ENCODE data around the gene TTLL8.

The TTLL8 gene

DNA sequence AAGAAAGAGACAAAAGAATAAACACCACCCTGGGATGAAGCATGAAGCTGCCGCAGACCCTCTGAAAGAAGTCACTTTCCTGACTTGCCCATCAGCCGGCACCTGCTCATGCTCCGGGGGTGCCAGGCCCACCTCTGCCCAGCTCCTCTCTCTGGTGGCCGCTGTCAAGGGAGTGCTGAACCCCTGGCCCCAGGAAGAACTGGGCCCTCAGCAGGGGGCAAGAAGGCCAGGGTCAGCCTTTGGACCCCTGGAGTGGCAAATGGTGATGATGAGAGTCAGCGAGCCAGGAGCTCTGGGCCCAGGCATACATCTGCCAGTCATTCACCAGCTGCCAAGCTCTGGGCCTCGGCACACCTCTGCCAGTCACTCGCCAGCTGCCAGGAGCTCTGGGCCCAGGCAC, 17.4 kb downstream of the TTLL8 start:
- no peak for DNase-seq (ENCODE audit: low spot score)

DNA sequence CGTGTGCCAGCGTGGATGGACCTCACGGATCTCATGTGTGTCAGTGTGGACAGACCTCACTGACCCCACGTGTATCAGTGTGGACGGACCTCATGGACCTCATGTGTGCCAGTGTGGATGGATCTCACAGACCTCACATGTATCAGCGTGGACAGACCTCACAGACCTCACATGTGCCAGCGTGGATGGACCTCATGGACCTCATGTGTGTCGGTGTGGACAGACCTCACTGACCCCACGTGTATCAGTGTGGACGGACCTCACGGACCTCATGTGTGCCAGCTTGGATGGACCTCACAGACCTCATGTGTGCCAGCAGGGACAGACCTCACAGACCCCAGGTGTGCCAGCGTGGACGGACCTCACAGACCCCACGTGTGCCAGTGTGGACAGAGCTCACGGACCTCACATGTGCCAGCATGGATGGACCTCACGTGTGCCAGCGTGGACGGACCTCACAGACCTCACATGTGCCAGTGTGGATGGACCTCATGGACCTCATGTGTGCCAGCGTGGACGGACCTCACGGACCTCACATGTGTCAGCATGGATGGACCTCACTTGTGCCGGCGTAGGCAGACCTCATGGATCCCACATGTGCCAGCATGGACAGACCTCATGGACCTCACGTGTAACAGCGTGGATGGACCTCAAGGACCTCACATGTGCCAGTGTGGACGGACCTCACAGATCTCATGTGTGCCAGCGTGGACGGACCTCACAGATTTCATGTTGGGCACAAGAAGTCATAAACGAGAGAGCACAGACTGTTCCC, 18.2 kb downstream of the TTLL8 start:
- no peak for DNase-seq (ENCODE audit: low spot score)

DNA sequence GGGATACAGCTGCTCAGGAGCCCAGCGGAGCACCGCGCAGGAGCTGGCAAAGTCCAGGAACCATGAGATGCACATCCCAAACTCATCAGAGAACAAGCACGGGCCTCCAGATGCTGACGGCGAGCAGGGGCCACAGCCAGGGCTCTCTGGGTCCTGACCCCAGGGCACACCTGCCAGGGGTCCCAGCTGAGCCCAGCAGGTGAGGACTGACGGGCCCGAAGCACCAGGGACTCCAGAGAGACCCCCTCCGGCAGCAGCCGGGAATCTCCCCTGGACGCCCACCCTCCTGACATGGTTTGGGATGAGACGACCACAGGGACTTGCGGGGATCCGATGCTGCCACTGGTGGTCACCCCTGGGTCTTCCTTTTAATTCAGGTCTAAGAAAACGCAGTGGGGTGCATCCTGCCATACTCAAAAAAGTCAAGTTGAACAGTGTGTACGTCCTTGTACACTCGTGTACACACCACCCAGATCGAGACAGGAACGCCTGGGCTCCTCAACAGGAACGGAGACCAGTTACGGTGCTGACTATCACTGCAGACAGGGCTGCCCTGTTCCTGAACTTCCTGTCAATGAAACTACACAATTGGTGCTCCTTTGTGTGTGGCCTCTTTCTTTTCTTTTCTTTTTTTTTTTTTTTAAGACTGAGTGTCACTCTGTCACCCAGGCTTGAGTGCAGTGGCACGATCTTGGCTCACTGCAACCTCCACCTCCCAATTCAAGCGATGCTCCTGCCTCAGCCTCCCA, 21.9 kb downstream of the TTLL8 start:
- DNase-seq (ENCODE audit: low spot score) = no peak

DNA sequence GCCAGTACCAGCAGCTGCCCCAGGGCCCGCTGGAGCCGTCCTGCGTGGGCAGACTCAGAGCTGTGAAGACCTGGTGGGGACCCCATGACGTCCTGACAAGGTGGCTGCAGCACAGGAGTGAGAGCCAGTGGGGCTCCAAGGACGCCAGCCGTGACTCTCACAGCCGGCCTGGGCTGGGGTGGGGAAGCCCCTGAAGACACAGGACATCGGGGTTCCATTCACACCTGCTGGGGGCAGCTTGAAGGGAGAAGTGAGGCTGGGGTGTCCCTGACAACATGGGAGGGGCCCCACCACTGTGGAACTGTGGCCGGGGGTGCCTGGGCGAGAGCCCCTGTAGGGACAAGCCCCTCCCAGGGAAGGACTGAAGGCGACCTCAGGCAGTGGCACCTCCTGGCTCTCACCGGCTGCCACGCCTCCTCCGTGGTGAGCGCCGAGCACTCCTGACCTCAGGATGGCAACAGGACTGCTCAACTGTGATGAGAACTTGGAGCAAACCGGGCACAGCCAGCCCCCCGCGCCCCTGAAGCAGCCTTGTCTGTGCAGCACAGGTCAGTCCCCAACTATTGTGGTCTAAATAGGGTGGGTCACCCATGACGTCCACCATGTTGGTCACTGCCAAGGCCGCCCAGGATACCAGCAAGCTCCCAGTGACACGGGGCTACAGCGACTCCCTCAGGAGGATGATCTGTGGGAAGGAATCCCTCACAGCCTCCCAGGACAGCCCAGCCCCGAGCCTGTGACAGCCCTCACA, 22.8 kb downstream of the TTLL8 start:
- no peak for DNase-seq (ENCODE audit: low spot score)

DNA sequence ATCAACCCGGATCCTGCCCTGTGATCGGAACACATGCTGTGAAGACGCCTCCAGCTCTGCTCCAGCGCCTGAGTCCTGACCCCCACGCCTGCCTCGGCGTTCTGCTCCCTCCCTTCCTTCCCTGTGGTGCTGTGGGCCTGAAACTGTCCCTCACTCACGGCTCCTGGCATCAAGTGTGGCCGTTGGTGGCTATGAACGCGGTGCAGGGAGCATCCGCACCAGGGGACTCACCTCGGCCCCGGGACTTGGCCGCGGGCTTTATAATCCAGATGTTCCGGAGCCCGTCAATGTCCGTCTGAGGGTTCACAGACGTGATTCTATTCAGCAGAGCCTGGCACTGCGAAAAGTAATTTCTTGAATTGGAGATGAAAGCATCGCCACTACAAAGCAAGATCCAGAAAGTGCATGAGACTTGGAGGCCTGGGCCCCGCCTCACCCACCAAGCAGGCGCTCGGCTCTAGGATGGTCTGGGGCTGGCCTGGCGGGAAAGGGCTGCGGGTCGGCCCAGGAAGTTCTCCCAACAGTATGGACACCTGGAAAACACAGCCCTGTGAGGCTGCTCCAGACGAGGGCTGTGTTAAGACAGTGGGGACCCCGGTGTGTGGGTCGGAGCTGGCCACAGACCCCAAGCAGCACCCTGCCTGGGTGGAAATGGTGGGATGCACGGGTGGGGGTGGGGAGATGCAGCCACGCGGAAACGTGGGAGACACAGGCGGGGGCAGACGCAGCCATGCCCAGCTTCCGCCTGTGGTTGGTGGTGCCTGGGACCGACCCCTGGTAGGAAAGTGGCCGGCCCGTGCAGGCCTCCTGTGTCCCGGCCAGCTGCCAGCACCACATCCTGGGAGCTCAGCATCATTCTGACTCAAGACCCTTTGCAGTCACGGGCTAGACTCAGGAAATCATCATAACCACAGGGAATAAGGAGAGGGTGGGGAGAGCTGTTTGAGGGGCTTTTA, 23.7 kb downstream of the TTLL8 start:
- DNase-seq (ENCODE audit: low spot score) = no peak

DNA sequence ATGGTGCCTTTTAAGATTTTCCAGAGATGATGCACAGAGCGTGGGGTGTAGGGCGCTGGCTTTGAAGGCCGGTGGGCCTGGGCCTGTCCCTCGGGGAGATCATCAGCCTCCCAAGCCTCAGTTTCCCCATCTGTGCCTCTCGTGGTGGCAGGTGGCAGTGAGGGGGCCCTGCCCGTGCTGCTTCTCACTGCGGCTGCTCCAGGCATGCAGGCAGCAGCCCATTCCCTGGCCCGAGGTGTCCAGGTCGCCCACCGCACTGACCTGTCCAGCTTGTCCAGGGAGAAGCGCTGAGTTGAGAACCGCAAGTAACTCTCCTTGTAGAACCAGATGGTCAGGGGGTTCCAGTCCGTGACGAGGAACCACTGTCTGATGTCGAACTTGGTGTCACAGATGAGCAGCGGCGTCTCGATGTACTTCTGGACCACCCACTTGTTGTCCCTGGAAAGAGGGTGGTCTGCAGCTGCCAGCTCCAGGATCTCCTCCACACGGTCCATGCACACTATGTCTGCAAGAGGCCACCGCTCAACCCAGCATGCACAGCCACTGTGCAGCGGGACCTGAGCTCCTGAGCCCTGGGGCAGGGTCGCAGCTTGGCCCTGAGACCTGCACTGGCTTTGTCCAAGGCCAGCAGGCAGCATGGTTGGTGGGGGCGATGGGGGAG, 25.0 kb downstream of the TTLL8 start:
- no peak for DNase-seq (ENCODE audit: low spot score)

DNA sequence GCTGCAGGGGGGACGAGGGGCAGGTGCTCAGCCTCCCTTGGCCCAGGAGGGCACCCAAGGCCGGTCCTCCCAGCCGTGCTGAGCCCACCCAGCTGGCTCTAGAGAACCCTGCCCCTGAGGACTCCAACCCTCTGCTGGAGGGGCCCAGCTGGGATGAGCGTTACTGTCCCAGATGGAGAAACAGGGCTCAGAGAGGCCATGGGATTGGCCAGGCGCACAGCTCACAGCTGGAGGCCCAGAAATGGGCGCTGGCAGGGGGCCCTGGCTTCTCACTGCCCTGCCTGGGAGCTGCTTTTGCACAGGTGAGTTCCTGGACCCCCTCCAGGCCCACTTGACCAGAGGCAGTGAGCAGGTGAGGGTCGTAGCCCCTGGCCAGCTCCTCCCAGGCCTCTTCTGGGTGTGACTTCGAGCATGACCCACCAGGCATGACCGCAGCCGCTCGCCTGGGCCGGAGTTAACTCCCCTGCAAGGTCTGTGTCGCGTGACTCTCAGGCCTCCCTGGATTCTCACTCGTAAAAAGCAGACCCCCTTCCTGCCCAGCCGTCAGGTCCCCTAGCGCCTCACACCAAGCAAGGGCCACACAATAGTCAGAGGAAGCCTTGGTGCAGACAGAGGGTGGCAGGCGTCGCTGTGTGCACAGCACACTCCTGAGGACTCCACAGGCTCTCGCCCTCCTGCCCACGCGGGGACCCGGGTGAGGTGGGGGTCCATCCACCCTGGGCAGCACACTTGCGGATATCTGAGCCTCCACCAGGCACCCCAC, 25.8 kb downstream of the TTLL8 start:
- no peak for DNase-seq (ENCODE audit: low spot score)

DNA sequence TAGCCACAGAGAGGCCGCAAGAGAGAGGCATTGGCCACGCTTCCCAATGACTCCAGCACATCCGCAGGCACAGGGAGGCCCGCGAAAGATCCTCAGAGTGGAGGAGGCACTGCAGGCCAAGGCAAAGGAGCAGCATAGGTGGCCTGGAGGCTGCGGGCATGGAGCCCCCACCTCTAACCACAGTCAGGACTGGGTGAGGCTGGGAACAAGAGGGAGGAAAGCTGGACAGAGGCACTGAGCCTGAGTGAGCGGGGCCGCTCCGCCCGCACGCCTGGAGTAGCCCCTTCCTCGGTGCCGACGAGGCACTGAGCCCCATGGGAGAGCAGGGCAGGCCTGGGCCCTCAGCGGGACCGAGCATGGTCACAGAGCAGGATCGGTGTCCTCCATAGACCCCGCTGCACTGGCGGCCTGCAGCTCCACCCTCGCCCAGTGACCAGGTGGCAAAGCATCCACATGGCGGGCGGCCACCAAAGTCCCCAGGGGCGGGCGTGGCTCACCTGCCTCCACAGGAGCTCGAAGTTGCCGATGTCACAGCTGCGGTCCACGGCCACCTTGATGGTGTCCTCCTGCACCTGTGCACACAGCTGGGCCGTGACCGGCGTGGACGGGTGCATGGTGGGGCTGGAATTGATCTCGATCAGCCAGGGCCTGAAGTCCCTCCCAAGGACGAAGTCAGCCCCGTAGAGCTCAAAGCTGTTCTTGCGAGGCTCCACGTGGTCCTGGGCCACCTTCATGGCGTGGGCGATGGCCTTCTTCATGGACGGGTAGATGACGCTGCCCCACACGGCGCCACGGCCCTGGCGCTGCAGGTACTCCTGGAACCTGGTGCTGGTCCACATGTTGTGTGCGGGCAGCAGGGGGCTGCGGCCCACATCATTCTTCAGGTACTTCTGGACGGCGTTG, 26.7 kb downstream of the TTLL8 start:
- no peak for DNase-seq (ENCODE audit: low spot score)

- peak; percentile 90 for DNase-seq (ENCODE audit: low spot score)
These were observed 27.6 kb downstream of the TTLL8 start for GRCh38 chr22:50030297-50031188.

DNA sequence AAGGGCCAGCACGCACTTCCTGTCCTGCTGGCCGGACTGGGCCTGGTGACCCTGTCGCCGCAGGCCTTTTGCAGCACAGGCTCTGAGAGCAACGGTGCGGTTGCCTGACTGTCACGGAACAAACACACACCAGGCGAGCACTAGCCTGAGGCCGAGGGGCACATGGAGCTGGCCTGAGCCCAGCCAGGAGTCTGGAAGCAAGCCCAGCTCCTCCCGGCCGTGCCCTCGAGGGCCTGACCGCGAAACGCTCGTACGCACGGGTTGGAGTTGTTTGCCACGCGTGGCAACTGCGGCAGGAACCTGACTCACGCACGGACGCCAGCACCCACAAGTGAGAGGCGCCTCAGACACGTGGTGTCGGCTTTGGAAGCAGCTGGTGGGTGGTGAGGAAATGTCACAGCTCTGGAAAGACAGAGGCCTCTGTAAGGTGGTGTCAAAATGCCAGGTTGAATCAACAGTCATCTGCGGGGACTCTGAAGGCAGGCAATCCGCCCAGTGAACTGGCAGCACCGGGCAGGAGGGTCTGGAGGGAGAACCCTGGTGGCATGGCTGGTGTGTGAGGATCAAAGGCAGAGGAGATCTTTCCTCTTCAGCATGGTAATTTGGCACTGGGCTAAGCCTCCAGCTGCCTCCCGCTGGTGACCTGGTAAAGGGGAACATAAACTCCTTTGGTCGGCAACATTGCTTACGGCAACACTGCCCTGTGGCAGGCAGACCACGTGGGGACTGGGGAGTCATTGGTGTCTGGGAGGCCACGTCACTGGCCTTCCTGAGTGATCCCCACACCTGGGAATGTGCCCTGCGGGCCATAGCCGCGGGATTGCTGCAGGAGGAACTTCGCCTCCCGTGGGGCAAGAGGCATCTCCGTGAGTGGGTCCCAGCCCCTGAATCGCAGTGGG, 30.2 kb downstream of the TTLL8 start:
- peak; percentile 60 for DNase-seq (ENCODE audit: low spot score)

- no peak for DNase-seq (ENCODE audit: low spot score)
These were observed 32.1 kb downstream of the TTLL8 start for GRCh38 chr22:50025993-50026392.

DNA sequence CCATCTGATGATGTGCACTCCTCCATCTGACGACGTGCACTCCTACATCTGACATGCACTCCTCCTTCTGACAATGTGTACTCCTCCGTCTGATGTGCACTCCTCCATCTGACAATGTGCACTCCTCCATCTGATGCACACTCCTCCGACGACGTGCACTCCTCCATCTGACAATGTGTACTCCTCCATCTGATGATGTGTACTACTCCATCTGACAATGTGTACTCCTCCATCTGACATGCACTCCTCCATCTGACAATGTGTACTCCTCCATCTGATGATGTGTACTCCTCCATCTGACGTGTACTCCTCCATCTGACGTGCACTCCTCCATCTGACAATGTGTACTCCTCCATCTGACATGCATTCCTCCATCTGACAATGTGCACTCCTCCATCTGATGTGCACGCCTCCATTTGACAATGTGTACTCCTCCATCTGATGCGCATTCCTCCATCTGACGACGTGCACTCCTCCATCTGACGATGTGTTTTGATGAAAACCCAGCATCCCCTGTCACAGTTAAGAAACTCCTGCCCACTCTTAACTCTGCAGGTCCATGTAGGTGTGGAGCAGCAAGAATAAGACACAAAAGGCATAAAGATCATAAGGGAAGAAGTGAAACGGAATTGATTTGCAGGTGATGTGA, 35.8 kb downstream of the TTLL8 start:
- DNase-seq (ENCODE audit: low spot score) = no peak

DNA sequence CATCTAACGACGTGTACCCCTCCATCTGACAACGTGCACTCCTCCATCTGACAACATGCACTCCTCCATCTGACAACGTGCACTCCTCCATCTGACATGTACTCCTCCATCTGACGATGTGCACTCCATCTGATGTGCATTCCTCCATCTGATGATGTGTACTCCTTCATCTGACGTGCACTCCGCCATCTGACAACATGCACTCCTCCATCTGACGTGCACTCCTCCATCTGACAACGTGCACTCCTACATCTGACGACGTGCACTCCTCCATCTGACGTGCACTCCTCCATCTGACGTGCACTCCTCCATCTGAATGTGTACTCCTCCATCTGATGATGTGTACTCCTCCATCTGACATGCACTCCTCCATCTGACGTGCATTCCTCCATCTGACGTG, 37.5 kb downstream of the TTLL8 start:
- no peak for DNase-seq (ENCODE audit: low spot score)

GRCh38 chr22:50019316-50019715, 38.8 kb downstream of the TTLL8 start:
- DNase-seq (ENCODE audit: low spot score) = no peak

DNA sequence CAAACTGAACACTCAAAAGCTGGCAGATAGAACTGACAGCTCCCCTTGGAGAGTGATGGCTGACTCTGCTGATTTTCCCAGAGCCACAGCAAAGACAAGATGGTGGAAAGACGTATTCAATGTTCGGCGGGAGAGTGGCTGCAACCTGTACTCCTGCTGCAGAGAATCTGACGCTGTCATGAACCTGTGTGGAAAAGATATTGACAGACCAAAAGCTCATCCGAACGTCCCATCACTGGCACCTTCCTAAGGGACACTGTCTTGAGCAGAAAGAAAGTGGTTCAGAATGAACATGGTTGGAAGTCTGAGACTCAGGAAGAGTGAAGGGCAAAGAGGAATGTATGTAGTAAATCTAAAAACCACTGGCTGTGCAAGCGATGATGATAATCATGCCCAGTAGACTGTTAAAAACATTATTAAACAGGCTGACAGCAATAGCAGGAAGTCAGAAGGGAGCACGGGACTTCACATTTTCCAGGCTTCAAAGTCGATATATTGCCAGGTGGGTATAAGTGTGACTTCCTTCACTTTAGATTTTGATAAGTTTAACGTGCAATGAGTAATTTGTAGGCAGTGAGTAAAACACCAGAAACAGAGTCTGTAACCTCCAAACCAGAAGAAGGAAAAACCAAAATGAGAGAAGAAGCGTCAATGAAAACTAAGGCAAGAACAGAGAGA, 39.4 kb downstream of the TTLL8 start:
- DNase-seq (ENCODE audit: low spot score) = no peak

DNA sequence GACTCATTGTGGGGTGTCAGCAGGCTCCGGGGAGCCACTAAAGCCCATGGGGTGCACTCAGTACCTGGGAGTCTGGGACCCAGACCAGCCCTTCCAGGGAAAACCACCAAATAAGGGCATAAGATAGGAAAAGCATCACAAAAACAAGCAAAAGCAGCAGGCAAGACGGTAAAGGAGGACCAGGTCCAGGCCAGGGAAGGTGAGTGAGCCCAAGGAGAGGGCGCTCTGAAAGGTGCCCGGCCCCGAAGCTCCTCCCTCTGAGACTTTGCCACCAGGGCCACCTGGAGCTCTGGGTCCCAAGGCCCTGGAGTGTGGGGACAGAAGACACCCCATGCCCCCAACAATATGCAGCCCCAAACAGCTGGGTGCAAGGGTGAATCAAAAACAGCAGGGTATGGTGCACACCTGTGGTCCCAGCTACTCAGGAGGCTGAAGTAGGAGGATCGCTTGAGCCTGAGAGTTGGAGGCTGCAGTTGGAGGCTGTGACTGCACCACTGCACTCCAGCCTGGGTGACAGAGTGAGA, 40.3 kb downstream of the TTLL8 start:
- no peak for DNase-seq (ENCODE audit: low spot score)

Data from hepatic stellate cell (primary cell).